Activated CD4-positive, alpha-beta T cell treated with anti-CD3 and anti-CD28 coated beads, Interleukin-2, amount 50 U/mL, for 4 hours (primary cell): ENCODE measurements around the gene MRPS31.
"Not testable (repeated sequence)": the region's sequence is repeated elsewhere in the genome, so short reads cannot be mapped to it uniquely, and the experiment has no call there.

ENCODE experiments used
- DNase-seq, 2 experiments: peaks; one replicate each; pipeline ENCODE4 v3.0.0-alpha.2; 2020

MRPS31 gene

GRCh38 chr13:40789275-40790153 is 18.5 kb upstream of the MRPS31 start, which contains the start of gene SLC25A15:
SLC25A15 (plus strand) TSS chr13:40789611; CDS start chr13:40793227, 3,616 bp downstream.
- DNase-seq = peak; percentile 52 to 58

GRCh38 chr13:40788540-40789274 is 17.7 kb upstream of the MRPS31 start:
- not testable (repeated sequence) for DNase-seq

- no peak for DNase-seq
Measured at GRCh38 chr13:40787062-40787461, 16.1 kb upstream of the MRPS31 start.

GRCh38 chr13:40786568-40786996 is 15.6 kb upstream of the MRPS31 start:
- DNase-seq = no peak

- no peak for DNase-seq
Measured at GRCh38 chr13:40784540-40784939, 13.6 kb upstream of the MRPS31 start.

DNA sequence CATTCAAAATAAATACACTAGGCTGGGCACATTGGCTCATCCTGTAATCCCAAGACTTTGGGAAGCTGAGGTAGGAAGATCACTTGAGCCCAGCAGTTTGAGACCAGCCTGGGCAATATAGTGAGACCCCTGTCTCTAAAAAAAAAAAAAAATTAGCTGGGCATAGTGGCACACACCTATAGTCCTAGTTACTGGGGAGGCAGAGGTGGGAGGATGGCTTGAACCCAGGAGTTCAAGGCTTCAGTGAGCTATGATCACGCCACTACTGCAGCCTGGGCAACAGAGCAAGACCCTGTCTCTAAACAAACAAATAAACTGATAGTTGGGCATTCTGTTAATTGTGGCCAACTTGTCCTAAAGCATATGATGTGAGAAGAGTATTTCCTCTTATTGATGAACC is 12.0 kb upstream of the MRPS31 start:
- DNase-seq = not testable (repeated sequence)

DNA sequence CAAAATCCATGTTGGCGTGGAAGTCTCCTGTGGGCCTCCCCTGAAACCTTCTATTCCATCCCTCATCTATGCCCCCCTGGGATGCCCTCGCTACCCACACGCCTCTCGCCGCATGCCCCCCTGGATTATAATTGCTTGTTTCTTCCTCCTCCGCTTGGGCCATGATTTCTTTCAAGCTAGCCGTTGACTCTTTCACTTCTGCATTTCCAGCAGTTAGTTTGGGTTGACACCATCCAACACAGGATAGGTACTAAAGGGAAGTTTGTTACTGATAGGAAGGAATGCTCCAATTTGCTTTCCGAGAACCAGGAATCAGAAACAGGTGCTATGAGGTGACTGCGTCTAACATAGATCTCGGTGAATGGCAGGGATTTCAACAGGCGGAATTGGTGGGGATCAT is 10.7 kb upstream of the MRPS31 start:
- no peak for DNase-seq

GRCh38 chr13:40780822-40781401 is 9.9 kb upstream of the MRPS31 start:
- no peak for DNase-seq

GRCh38 chr13:40779796-40780285 is 8.9 kb upstream of the MRPS31 start:
- no peak for DNase-seq

- no peak for DNase-seq
Measured at GRCh38 chr13:40779049-40779448, 8.1 kb upstream of the MRPS31 start.

DNA sequence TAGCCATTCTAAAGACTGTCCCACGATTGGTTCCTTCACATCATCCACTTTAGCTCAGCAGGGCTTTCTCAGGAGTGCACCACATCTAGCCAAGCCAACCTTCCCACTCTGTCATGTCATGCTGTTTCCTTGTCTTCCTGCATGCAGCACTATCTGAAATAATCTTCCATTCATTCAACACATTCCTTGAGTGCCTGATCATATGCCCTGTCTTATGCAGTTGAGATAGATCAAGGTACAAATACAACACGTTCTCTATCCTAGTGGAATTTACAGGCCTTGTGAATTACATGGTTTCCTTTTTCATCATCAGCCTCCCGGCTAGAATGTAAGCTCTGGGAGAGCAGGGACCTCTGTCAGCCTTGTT is 6.8 kb upstream of the MRPS31 start:
- DNase-seq = no peak

- DNase-seq = no peak
Measured at GRCh38 chr13:40777166-40777808, 6.3 kb upstream of the MRPS31 start.

DNA sequence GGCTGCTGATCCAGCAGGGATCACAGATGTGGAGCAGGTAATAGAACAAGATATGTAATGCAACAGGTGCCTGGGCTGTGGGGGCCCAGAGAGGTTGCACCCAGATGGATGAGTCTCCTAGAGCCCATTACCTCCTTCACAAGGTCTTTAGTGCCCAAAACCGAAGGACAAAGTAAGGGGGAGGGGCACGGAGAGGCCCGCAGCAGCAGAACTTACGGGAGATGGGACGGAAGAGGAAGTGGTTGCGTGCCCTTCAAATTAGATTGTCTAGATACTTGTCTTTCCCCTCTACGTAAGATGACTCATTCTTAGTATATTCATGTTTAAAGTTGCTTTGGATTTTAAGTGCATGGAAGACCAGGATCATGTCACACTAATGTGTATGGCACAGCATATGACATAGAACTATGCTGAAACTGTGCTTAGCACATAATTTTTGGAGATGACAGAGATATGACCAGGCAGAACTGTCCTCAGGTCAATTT is 5.7 kb upstream of the MRPS31 start:
- peak; percentile 61 to 67 for DNase-seq

GRCh38 chr13:40776232-40776631 is 5.2 kb upstream of the MRPS31 start:
- no peak for DNase-seq

GRCh38 chr13:40774672-40775071 is 3.7 kb upstream of the MRPS31 start:
- DNase-seq = no peak

- DNase-seq = no peak
Measured at GRCh38 chr13:40772765-40773473, 1.9 kb upstream of the MRPS31 start.

DNA sequence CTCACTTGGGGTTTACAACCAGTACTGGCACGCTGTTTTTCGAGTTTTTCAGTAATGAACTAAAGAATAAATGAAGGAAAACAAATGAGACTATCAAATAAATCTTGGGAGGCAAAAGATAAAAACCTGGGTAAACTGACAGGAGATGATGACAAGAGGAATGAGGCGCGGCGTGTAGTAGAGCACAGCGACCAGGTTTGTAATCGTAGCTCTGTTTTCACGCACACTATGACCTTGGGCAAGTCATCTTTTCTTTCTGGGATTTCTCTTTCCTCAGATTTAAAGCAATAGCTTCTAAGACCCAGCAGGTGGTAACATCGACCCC is 419 bp downstream of the MRPS31 start:
- no peak for DNase-seq

GRCh38 chr13:40769970-40770369 is 1.0 kb downstream of the MRPS31 start:
- DNase-seq = no peak

GRCh38 chr13:40765602-40766001 is 5.4 kb downstream of the MRPS31 start:
- no peak for DNase-seq

DNA sequence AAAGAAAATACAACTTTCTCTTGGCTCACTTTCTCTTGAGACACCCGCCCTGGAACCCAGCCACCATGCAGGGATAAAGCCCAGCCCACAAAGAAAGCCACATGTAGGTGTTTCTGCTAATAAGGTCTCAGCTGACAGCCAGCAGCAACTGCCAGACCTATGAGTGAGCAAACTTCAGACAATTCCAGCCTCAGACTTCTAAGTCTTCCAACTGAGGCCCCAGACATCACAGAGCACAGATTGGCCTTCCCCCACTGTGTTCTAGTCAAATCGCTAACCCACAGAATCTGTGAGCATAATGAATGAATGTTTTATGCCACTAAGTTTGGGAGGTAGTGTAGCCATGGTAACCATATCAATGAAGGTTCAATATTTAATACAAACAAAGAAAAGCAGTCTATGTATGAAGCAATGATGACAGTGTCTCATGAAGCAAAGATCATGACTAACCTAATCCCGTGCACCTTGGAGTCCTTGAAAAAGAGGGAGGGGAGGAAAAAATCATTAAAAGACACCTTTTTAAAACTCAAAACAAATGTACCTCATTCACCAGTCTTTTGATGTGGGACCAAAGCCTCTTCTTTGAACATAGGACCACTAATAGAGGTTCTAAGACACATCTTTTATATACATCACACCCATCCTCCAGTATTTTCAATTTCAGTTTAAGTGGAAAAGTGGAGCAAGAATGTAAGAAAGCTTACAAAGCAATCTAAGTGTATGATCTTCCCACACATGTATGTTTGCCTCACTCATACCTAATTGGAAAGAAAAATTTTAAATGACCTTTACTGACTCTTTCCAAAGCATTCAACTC is 6.2 kb downstream of the MRPS31 start:
- DNase-seq = peak in 1 of 2 experiments; percentile 20

DNA sequence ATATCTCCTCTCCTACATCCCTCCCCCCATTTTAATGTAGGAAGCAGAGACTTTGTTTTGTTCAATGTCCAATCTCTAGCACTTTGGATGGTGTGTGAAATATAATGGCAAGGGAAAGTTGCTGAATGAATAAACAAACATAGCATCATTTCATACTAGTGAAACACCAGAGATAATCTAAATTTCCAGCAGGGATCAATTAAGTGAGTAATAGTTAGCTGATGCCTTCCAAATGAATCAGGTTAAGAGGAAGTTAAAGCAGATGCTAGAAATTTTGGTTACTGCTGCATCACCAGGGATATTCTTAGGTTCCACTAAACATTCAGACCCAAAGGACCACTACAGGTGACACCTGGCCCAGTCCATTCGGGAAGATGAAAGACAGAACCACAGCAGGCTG is 8.1 kb downstream of the MRPS31 start:
- no peak for DNase-seq
